ENCODE data around the gene PRCP. TPM values are rescaled to one million over a fixed set of nuclear protein-coding genes. Genes with fewer than 3 reads are reported as not detected.

The PRCP gene
- total RNA-seq, 1 donor from 2014 or later, result 52.2 TPM

DNA sequence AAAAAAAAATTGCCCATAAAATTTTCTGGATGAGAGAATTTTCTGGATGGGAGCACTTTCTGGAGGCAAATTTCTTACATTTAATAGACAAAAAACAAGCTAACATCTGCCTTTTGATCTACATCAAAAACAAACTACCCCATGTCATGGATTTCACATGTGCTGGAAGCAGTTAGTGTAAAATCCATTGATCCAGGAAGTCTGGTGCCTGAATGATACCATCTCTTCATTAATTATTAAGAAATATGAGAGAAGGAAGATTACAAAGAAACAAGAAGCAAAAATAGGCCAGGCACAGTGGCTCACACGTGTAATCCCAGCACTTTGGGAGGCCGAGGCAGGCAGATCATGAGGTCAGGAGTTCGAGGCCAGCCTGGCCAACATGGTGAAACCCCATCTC, 113.4 kb downstream of the PRCP start:
- no peak for DNase-seq (ENCODE audit: low spot score)

GRCh38 chr11:82786001-82786400, 114.2 kb downstream of the PRCP start:
- no peak for DNase-seq (ENCODE audit: low spot score)

- DNase-seq (ENCODE audit: low spot score), result no peak
These were observed 117.3 kb downstream of the PRCP start for GRCh38 chr11:82782825-82783374.

GRCh38 chr11:82778776-82779175, 121.5 kb downstream of the PRCP start:
- no peak for DNase-seq (ENCODE audit: low spot score)

DNA sequence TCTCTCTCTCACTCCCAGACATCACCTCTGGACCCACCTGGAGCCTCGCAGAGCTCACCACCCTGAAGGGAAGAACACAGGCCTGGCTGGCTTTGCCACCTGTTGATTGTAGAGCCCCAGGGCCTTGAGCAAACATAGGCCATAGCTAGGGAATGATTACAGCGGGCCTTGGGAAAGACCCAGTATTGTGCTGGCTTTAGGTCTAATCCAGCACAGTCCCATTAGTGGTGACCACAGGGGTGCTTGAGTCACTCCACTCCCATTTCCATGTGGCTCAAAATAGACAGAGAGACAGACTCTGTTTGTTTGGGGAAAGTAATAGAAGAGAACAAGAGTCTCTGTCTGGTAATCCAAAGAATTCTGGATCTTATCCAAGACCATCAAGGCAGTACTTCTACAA, 123.9 kb downstream of the PRCP start:
- no peak for DNase-seq (ENCODE audit: low spot score)

DNA sequence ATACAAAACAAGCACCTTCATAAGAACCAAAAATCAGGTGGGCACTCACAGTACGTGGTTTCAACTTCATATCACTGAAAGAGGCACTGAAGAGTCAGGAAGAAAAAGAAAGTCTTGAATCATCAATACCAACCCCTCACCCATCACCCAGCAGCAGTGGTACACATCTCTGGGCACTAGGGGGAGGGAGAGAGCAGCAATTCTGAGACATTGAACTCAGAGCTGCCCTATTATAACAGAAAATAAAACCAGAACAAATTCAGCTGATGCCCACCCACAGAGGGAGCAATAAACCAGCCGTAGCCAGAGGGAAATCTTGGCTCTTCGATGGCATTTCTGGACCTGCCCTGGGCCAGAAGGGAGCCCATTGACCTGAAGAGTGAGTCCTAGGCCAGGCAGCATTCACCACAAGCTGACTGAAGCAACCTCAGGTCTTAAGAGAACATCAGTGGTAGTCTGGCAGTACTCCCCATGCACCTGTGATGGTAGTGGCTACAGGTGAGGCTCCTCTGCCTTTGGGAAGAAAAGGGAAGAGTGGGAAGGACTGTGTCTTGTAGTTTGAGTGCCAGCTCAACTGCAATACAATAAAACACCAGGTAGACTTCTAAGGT, 124.4 kb downstream of the PRCP start:
- DNase-seq (ENCODE audit: low spot score), result no peak

DNA sequence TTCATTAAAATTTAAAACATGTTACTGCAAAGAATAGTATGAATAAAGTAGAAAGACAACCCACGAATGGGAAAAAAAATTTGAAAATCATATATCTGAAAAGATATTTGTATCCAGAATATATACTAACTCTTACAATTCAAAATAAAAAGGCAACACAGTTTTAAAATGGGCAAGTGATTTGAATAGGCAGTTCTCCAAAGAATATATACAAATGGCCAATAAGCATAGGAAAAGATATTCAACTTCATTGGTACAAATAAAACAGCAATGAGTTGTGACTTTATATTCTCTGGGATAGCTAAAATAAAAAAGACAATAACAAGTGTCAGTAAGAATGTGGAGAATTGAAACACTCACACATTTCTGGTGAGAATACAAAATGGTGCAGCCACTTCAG, 125.0 kb downstream of the PRCP start:
- DNase-seq (ENCODE audit: low spot score), result no peak

Other genes with a start within 250 kb of the PRCP start
- gene FAM181B, start 166.6 kb downstream of the PRCP start, total RNA-seq (ENCODE audit: insufficient read depth, low replicate concordance), result 1.4 TPM
- 6.3 TPM for gene DDIAS, start 1.3 kb upstream of the PRCP start, total RNA-seq (ENCODE audit: insufficient read depth, low replicate concordance)
- gene RAB30, start 171.5 kb upstream of the PRCP start, total RNA-seq (ENCODE audit: insufficient read depth, low replicate concordance), result 12.3 TPM

All from umbilical cord (tissue), 2 donors.